Measurements from ENCODE around the gene CLTRN.

Gene CLTRN

DNA sequence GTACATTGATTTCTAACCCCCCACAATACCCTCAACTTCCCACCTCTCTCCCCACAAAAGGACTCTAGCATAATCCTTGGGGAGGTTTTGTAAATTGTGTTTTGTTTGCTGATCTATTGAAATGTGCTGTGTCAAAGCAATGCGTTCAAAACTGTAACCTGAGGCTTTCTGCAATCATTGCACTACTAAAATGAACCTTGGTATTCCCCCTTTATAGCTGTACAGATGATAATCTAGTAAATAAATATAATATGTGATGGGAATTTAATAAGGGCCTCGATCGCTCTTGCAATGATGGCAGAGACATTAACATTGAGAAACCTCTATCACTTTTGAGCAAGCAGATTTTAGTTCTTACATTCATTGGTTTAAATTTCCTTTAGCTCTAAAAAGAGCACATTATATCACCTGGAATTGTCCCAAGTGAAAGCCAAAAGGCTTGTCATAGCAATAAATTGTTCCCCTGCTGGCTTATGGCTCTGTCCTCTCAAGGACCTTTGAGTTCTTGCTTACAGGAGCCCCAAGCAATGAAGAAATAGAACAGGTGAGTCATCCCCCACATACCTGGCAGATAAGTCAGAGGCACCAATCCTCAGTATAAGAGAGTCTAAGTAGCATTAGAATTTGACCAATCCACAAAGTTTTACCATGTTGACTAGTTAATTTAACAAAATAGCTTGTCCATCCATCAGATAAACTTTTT is 45.4 kb downstream of the CLTRN start:
- TF ChIP-seq CTCF (IDR thresholded peaks at IDR 0.05; ENCODE audit: low read depth, low read length, missing control alignments): no peak
- H3K4me3 ChIP-seq (ENCODE audit: low read depth, low read length): no peak overlapping the region
- no peak for DNase-seq (ENCODE audit: low read depth)

- no peak overlapping the region for H3K4me3 ChIP-seq (ENCODE audit: low read depth, low read length)
- DNase-seq (ENCODE audit: low read depth): no peak
- no peak for TF ChIP-seq CTCF (IDR thresholded peaks at IDR 0.05; ENCODE audit: low read depth, low read length, missing control alignments)
Observed at GRCh38 chrX:15617111-15617510, 47.5 kb downstream of the CLTRN start.

DNA sequence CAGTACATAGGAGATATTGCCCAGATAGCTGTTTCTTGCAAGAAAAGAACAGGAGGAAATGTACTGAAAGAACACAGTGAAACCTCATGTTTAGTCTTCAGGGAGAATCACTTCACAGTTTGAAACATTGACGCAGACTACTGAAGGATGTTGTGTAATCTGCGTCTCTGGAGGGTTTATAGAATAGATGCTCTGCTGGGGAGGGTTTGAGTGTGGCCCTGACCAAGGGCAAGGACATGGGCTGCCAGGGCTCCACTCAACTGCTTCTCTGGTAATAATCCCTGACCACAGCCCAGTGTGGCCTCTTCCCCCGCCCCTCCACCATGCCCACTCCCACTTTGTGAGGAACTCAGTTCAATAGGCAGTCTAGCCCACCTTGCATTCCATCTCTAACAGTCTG is 48.1 kb downstream of the CLTRN start:
- no peak for TF ChIP-seq CTCF (IDR thresholded peaks at IDR 0.05; ENCODE audit: low read depth, low read length, missing control alignments)
- no peak for DNase-seq (ENCODE audit: low read depth)

DNA sequence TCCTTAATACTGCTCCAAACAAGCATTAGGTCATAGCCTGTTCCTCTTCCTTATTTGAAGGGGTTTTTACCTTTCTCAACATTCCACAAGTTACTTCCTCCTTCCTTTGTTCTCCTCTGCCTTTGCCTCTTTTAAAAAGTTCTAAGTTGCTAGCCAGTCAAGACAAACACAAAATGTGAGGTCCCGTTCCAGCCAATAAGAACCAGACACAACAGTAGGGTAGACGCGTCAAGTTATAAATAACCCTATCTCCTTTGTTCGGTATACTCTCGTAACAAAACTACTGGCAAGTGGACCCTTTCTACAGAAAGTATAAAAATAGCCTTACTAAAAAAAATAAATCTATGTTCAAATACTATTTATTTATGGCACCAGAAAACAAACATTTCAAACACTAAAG is 57.5 kb downstream of the CLTRN start:
- no peak overlapping the region for H3K4me3 ChIP-seq (ENCODE audit: low read depth, low read length)
- TF ChIP-seq CTCF (IDR thresholded peaks at IDR 0.05; ENCODE audit: low read depth, low read length, missing control alignments): no peak
- DNase-seq (ENCODE audit: low read depth): no peak

More for the DNA sequence above, 48.1 kb downstream of the CLTRN start:
- H3K4me3 ChIP-seq (ENCODE audit: low read depth, low read length): no peak overlapping the region

DNA sequence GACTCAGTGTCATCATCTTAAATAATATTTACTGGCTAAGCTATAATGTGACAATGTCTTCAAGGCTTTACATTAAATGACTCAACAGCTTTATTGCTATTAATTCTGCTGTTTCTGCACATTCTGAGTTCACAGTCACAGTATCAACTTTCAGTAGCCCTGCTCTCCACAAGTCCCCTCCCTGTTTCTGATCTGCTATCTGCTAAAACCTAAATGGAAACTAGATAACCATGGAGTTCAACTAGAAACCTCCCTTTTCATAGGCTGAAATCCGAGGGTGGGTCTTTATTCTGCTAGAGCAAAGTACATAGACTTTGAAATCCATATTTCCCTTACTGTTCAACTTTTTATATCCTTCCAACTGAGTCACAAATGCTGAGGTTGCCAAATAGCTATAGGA is 58.5 kb downstream of the CLTRN start:
- TF ChIP-seq CTCF (IDR thresholded peaks at IDR 0.05; ENCODE audit: low read depth, low read length, missing control alignments): no peak
- H3K4me3 ChIP-seq (ENCODE audit: low read depth, low read length): no peak overlapping the region
- DNase-seq (ENCODE audit: low read depth): no peak

DNA sequence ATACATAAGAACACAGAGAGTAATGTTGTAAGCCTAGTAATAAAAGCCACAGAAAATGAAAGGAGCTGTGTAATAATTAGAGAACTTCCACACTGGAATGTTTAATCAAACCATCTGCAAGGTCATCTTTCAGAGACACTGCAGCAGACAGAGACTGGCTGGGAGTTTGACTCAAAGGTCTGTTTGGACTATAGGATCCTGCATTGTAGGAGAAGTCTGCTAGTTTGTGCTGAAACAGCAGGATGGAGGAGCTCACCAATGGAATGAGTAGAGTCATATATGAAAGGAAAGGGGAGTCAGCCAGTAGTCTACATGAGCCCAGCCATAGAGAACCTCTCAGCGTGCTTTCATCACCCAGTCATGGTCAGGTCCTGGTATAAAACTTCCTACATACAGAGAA is 59.4 kb downstream of the CLTRN start:
- DNase-seq (ENCODE audit: low read depth): no peak

More for the DNA sequence above, 59.4 kb downstream of the CLTRN start:
- H3K4me3 ChIP-seq (ENCODE audit: low read depth, low read length): no peak overlapping the region
- TF ChIP-seq CTCF (IDR thresholded peaks at IDR 0.05; ENCODE audit: low read depth, low read length, missing control alignments): no peak

Data from GM12864 (cell line).